Left ventricle myocardium inferior (tissue), 1 donor: ENCODE measurements around the gene PUM1. TPM values are rescaled to one million over a fixed set of nuclear protein-coding genes. Genes with fewer than 3 reads are reported as not detected.
A peak's percentile ranks its signal among the peaks of the same experiment; 100 is the strongest.
"Not testable (repeated sequence)": the region's sequence is repeated elsewhere in the genome, so short reads cannot be mapped to it uniquely, and the experiment has no call there.

Source experiments
- DNase-seq: peaks from one replicate; pipeline ENCODE4 v3.0.0-alpha.2; 2020
- H3K27ac ChIP-seq: fragments of 200-600 bp; replicated peaks from 2 replicates; pipeline ENCODE4 v1.8.0; 2021
- H3K27me3 ChIP-seq: fragments of 200-600 bp; 2 replicates; pipeline ENCODE4 v1.8.0; 2021; ENCODE audit warnings: low read depth
- H3K36me3 ChIP-seq: fragments of 200-600 bp; 2 replicates; pipeline ENCODE4 v1.8.0; 2021
- H3K4me1 ChIP-seq: fragments of 200-600 bp; 2 replicates; pipeline ENCODE4 v1.8.0; 2021
- H3K4me3 ChIP-seq: fragments of 200-600 bp; 2 replicates; pipeline ENCODE4 v1.8.0; 2021; ENCODE audit warnings: mild to moderate bottlenecking, moderate library complexity
- H3K9me3 ChIP-seq: fragments of 200-600 bp; replicated peaks from 2 replicates; pipeline ENCODE4 v1.8.0; 2021
- CTCF ChIP-seq: fragments of 200-600 bp; IDR thresholded peaks from 2 replicates; pipeline ENCODE4 v1.8.0; 2021; ENCODE audit warnings: antibody characterized with exemption, mild to moderate bottlenecking, borderline replicate concordance
- intact Hi-C: fragments of 100-400 bp; cut with micrococcal nuclease; formaldehyde crosslinking; loops from one replicate; pipeline ENCODE4 v1.11.0; 2022
- total RNA-seq: library from RNA; stranded (reverse); fragmentation: NEBNext Ultra II Directional; extraction: Animal tissue kit (Norgen Biotek cat#: 25700); gene quantifications from one replicate; pipeline ENCODE4 v1.2.1, GENCODE V29; 2021
- donor health status: DM: no; HTN: yes; CAD: no; lungs with severe emphysema.

The PUM1 gene
- total RNA-seq, 1 donor from 2014 or later: 80.1 TPM

- Histone ChIP-seq H3K36me3 (peaks cover 36% of the 10 kb centered on the region), H3K4me1 (peaks cover 95% of the 10 kb centered on the region), H3K27ac (no peak overlapping the region), H3K9me3 (no peaks in the 10 kb centered on the region), H3K4me3 (no peak overlapping the region), H3K27me3 (no peaks in the 10 kb centered on the region)
- intact Hi-C loops: no loop called here
- DNase-seq: no peak
- TF ChIP-seq CTCF: no peak
Observed at GRCh38 chr1:31058012-31058411, 7.5 kb downstream of the PUM1 start.

GRCh38 chr1:31055953-31056352 lies 9.6 kb downstream of the PUM1 start:
- intact Hi-C loops: no loop called here
- Histone ChIP-seq H3K4me1 (peaks cover 90% of the 10 kb centered on the region), H3K36me3 (peaks cover 36% of the 10 kb centered on the region), H3K4me3 (no peak overlapping the region), H3K27ac (no peak overlapping the region), H3K27me3 (no peaks in the 10 kb centered on the region), H3K9me3 (no peaks in the 10 kb centered on the region)
- TF ChIP-seq CTCF: no peak
- DNase-seq: no peak

- Histone ChIP-seq H3K4me1 (peaks cover 89% of the 10 kb centered on the region), H3K27ac (no peak overlapping the region), H3K9me3 (no peaks in the 10 kb centered on the region), H3K27me3 (no peaks in the 10 kb centered on the region), H3K4me3 (no peak overlapping the region), H3K36me3 (peaks cover 36% of the 10 kb centered on the region)
- intact Hi-C loops: no loop called here
- no peak for TF ChIP-seq CTCF
- DNase-seq: no peak
Observed at GRCh38 chr1:31055501-31055900, 10.0 kb downstream of the PUM1 start.

GRCh38 chr1:31054958-31055481 lies 10.5 kb downstream of the PUM1 start:
- H3K4me1 ChIP-seq: peaks cover 87% of the 10 kb centered on the region
- intact Hi-C loops: no loop called here

GRCh38 chr1:31054349-31054748 lies 11.2 kb downstream of the PUM1 start:
- no peaks in the 10 kb centered on the region for H3K9me3 ChIP-seq
- no peaks in the 10 kb centered on the region for H3K27me3 ChIP-seq
- H3K4me1 ChIP-seq: peaks cover 86% of the 10 kb centered on the region
- no peak for TF ChIP-seq CTCF
- H3K4me3 ChIP-seq: no peak overlapping the region
- DNase-seq: no peak
- intact Hi-C loops: no loop called here
- peaks cover 36% of the 10 kb centered on the region for H3K36me3 ChIP-seq
- H3K27ac ChIP-seq: no peak overlapping the region

More at GRCh38 chr1:31054958-31055481, 10.5 kb downstream of the PUM1 start:
- no peak for DNase-seq
- H3K36me3 ChIP-seq: peaks cover 36% of the 10 kb centered on the region
- H3K4me3 ChIP-seq: no peak overlapping the region
- no peak overlapping the region for H3K27ac ChIP-seq
- H3K9me3 ChIP-seq: no peaks in the 10 kb centered on the region
- TF ChIP-seq CTCF: no peak
- no peaks in the 10 kb centered on the region for H3K27me3 ChIP-seq

GRCh38 chr1:31052613-31053012 lies 12.9 kb downstream of the PUM1 start:
- H3K9me3 ChIP-seq, intact Hi-C loops, H3K27me3 ChIP-seq, H3K4me3 ChIP-seq: not testable (repeated sequence)
- Histone ChIP-seq H3K27ac (peak overlapping the region; percentile 45), H3K4me1 (peaks cover 87% of the 10 kb centered on the region), H3K36me3 (peaks cover 19% of the 10 kb centered on the region)
- DNase-seq: peak; percentile 41
